MM.1S (cell line): ENCODE measurements around the gene MEGF9.

ENCODE experiments used
- DNase-seq: peaks from one replicate; pipeline ENCODE4 v3.0.0-alpha.2; 2015
- H2AFZ ChIP-seq: fragments of 300-600 bp; sonication (generic); 2 replicates; pipeline ENCODE4 v1.6.0; 2016; ENCODE audit warnings: antibody characterized with exemption, low read length
- H3F3A ChIP-seq: fragments of 300-600 bp; sonication (generic); 2 replicates; pipeline ENCODE4 v1.6.1; 2016; ENCODE audit warnings: mild to moderate bottlenecking, antibody characterized with exemption, low read length, moderate library complexity, mixed read lengths; ENCODE audit not compliant: insufficient read depth
- H3K27ac ChIP-seq: fragments of 300-600 bp; sonication (generic); 2 replicates; pipeline ENCODE4 v1.5.1; 2016; ENCODE audit warnings: mild to moderate bottlenecking, low read length
- H3K27me3 ChIP-seq: fragments of 300-600 bp; sonication (generic); replicated peaks from 2 replicates; pipeline ENCODE4 v1.6.0; 2016; ENCODE audit warnings: low read length; ENCODE audit not compliant: insufficient read depth
- H3K36me3 ChIP-seq: fragments of 300-600 bp; sonication (generic); replicated peaks from 2 replicates; pipeline ENCODE4 v1.6.1; 2016; ENCODE audit warnings: mild to moderate bottlenecking, low read length, mixed read lengths; ENCODE audit not compliant: insufficient read depth
- H3K4me1 ChIP-seq: fragments of 300-600 bp; sonication (generic); 2 replicates; pipeline ENCODE4 v1.6.1; 2016; ENCODE audit warnings: low read length, mixed read lengths
- H3K4me2 ChIP-seq: fragments of 300-600 bp; sonication (generic); 2 replicates; pipeline ENCODE4 v1.6.0; 2016; ENCODE audit warnings: low read depth, low read length
- H3K4me3 ChIP-seq: fragments of 300-600 bp; sonication (generic); 2 replicates; pipeline ENCODE4 v1.5.1; 2016; ENCODE audit warnings: low read length, mixed read lengths
- H3K79me2 ChIP-seq: fragments of 300-600 bp; sonication (generic); 2 replicates; pipeline ENCODE4 v1.6.1; 2016; ENCODE audit warnings: mixed run types, low read length, mixed read lengths
- H3K9ac ChIP-seq: fragments of 300-600 bp; sonication (generic); 2 replicates; pipeline ENCODE4 v1.6.1; 2016; ENCODE audit warnings: low read length, mixed read lengths
- H3K9me2 ChIP-seq: fragments of 300-600 bp; sonication (generic); replicated peaks from 2 replicates; pipeline ENCODE4 v1.6.1; 2016; ENCODE audit warnings: mild to moderate bottlenecking, low read length, mixed read lengths; ENCODE audit not compliant: insufficient read depth
- H3K9me3 ChIP-seq: fragments of 300-600 bp; sonication (generic); replicated peaks from 2 replicates; pipeline ENCODE4 v1.6.1; 2016; ENCODE audit warnings: mild to moderate bottlenecking, low read length, mixed read lengths; ENCODE audit not compliant: insufficient read depth
- H4K20me1 ChIP-seq: fragments of 300-600 bp; sonication (generic); 2 replicates; pipeline ENCODE4 v1.6.1; 2016; ENCODE audit warnings: mild to moderate bottlenecking, low read length, moderate library complexity, mixed read lengths; ENCODE audit not compliant: insufficient read depth
- CTCF ChIP-seq: fragments of 300-600 bp; sonication (generic); IDR thresholded peaks from 2 replicates; pipeline ENCODE4 v1.5.1; 2016; ENCODE audit warnings: antibody characterized with exemption, low read length, mixed read lengths
- EZH2 ChIP-seq: fragments of 300-600 bp; sonication (generic); optimal IDR thresholded peaks from 2 replicates; pipeline ENCODE3; 2017; ENCODE audit warnings: low read depth, mild to moderate bottlenecking, antibody characterized with exemption, low read length, mixed read lengths
- EZH2phosphoT487 ChIP-seq: fragments of 300-600 bp; sonication (generic); IDR thresholded peaks from 2 replicates; pipeline ENCODE4 v1.6.1; 2018; ENCODE audit warnings: antibody characterized with exemption, low read length

The MEGF9 gene

GRCh38 chr9:120676767-120677402 is 37.4 kb downstream of the MEGF9 start:
- H3K27ac ChIP-seq = no peak overlapping the region
- no peaks in the 10 kb centered on the region for H3K9me2 ChIP-seq
- no peak overlapping the region for H3K4me2 ChIP-seq
- TF ChIP-seq EZH2 (no peak), EZH2phosphoT487 (no peak), CTCF (no peak)
- H3K27me3 ChIP-seq = no peaks in the 10 kb centered on the region
- no peaks in the 10 kb centered on the region for H4K20me1 ChIP-seq
- DNase-seq = no peak
- no peaks in the 10 kb centered on the region for H3K36me3 ChIP-seq
- no peak overlapping the region for H2AFZ ChIP-seq
- no peaks in the 10 kb centered on the region for H3K4me1 ChIP-seq
- no peaks in the 10 kb centered on the region for H3K79me2 ChIP-seq
- H3K9ac ChIP-seq = no peak overlapping the region
- no peaks in the 10 kb centered on the region for H3K9me3 ChIP-seq
- H3F3A ChIP-seq = no peaks in the 10 kb centered on the region
- no peak overlapping the region for H3K4me3 ChIP-seq

DNA sequence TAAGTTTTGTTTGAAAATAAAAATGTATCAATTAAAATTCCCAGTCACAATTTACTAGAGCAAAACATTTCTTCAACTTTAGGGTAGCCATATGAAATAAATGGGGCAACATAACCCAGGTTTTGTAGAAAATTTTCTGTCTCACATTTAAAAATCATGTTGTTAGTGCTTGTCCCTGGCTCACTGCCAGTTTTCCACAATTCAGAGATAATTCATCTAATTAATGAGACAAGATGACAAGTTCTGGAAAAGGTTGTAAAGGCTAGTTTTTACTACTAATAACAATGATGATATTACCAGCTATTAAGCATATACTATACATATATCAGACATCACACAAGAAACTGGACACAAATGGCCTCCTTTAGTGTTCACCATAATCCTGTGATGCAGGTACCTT is 45.9 kb downstream of the MEGF9 start:
- H3K4me2 ChIP-seq = no peak overlapping the region

GRCh38 chr9:120663950-120664349 is 50.3 kb downstream of the MEGF9 start:
- no peaks in the 10 kb centered on the region for H3K4me1 ChIP-seq
- no peak for DNase-seq
- H3K36me3 ChIP-seq = no peaks in the 10 kb centered on the region
- H3K4me2 ChIP-seq = no peak overlapping the region
- H3K79me2 ChIP-seq = no peaks in the 10 kb centered on the region
- H3K27ac ChIP-seq = no peak overlapping the region
- no peak overlapping the region for H3K9ac ChIP-seq
- H3K4me3 ChIP-seq = no peak overlapping the region
- no peaks in the 10 kb centered on the region for H3K27me3 ChIP-seq
- H4K20me1 ChIP-seq = no peaks in the 10 kb centered on the region
- H3K9me2 ChIP-seq = 0 out of 2 replicates have a peak, but pooled peaks cover 2% of the 10 kb centered on the region
- no peak overlapping the region for H2AFZ ChIP-seq
- TF ChIP-seq EZH2 (no peak), CTCF (no peak), EZH2phosphoT487 (no peak)
- no peaks in the 10 kb centered on the region for H3K9me3 ChIP-seq
- no peaks in the 10 kb centered on the region for H3F3A ChIP-seq

More for the DNA sequence above, 45.9 kb downstream of the MEGF9 start:
- no peak for DNase-seq
- H4K20me1 ChIP-seq = no peaks in the 10 kb centered on the region
- no peaks in the 10 kb centered on the region for H3K36me3 ChIP-seq
- no peak overlapping the region for H3K9ac ChIP-seq
- H3K9me3 ChIP-seq = no peaks in the 10 kb centered on the region
- no peaks in the 10 kb centered on the region for H3F3A ChIP-seq
- no peak overlapping the region for H3K4me3 ChIP-seq
- H3K27ac ChIP-seq = no peak overlapping the region
- H3K79me2 ChIP-seq = 0 out of 2 replicates have a peak, but pooled peaks cover 5% of the 10 kb centered on the region
- H3K4me1 ChIP-seq = no peaks in the 10 kb centered on the region
- no peak overlapping the region for H2AFZ ChIP-seq
- 0 out of 2 replicates have a peak, but pooled peaks cover 2% of the 10 kb centered on the region for H3K9me2 ChIP-seq
- no peak for TF ChIP-seq EZH2phosphoT487
- H3K27me3 ChIP-seq = no peaks in the 10 kb centered on the region

- Histone ChIP-seq H4K20me1 (no peaks in the 10 kb centered on the region), H2AFZ (no peak overlapping the region), H3K9me2 (0 out of 2 replicates have a peak, but pooled peaks cover 2% of the 10 kb centered on the region), H3K36me3 (no peaks in the 10 kb centered on the region), H3K4me3 (no peak overlapping the region), H3F3A (no peaks in the 10 kb centered on the region), H3K9ac (no peak overlapping the region), H3K4me1 (no peaks in the 10 kb centered on the region), H3K79me2 (no peaks in the 10 kb centered on the region), H3K27ac (no peak overlapping the region), H3K9me3 (no peaks in the 10 kb centered on the region), H3K4me2 (no peak overlapping the region), H3K27me3 (no peaks in the 10 kb centered on the region)
- no peak for DNase-seq
- TF ChIP-seq CTCF = no peak
- TF ChIP-seq EZH2 = no peak
- no peak for TF ChIP-seq EZH2phosphoT487
Observed at GRCh38 chr9:120663380-120663779, 50.9 kb downstream of the MEGF9 start.
